ENCODE results near the gene SLC23A1. TPM values are rescaled to one million over a fixed set of nuclear protein-coding genes. Genes with fewer than 3 reads are reported as not detected.

Gene SLC23A1
- total and polyA plus RNA-seq, 2 of the 13 experiments (the other 11 are each of a cell fraction or from before 2014, with no cell fraction given), result 6.0 to 6.6 TPM

DNA sequence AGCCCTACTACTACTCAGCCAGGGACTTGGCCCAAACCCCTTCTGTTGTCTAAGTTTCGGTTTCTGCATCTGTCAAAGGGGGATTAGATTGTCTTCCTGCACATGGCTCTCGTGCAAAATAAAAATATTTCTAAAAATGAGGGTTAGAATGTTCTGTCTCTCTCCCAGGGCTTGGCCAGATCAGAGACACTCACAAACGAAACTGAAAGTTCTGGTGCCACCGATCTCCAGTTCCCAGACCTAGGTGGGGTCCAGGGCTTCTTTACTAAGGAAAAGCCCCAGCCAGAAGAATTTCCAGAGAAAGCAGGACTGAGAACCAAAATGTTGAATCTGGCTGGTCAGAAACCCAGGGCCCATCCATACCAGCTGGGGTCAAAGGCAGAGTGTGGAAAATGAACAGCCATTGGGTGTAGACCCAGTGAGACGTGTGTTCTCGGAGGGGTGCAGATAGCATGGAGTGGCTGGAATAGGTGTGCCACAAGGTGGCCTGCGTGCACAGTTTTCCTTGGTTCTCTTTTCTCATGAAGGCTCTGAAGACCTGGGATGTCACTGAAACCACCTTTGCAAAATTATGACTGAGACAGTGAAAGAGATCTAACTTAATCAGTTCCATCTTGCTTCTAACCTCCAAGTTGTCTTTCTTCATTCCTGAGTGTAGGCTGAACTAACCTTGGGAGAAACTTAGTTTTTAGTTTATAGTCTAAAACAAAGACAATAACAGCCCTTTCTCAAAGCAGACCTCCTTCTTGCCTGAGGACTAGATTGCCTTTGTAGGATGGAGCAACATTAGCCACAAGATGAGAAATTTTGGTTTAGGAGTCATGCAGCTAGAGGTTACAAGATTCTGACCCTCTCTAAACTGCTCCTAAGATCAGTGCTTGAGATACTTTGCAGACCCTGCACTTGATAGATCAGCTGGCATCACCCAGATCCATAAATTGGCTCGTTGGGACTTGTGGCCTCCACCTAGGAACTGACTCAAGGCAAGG is 2.3 kb upstream of the SLC23A1 start (continued):
- TF ChIP-seq, protein P1, sequence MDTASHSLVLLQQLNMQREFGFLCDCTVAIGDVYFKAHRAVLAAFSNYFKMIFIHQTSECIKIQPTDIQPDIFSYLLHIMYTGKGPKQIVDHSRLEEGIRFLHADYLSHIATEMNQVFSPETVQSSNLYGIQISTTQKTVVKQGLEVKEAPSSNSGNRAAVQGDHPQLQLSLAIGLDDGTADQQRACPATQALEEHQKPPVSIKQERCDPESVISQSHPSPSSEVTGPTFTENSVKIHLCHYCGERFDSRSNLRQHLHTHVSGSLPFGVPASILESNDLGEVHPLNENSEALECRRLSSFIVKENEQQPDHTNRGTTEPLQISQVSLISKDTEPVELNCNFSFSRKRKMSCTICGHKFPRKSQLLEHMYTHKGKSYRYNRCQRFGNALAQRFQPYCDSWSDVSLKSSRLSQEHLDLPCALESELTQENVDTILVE (CRISPR knock-in tag; IDR thresholded peaks at IDR 0.05), result no peak
- TF ChIP-seq ZNF33B (CRISPR knock-in tag; IDR thresholded peaks at IDR 0.05), result no peak
- no peak for TF ChIP-seq ZNF782 (CRISPR knock-in tag; IDR thresholded peaks at IDR 0.05; ENCODE audit: borderline replicate concordance)
- TF ChIP-seq ELK4 (CRISPR knock-in tag; IDR thresholded peaks at IDR 0.05; ENCODE audit: borderline replicate concordance), result no peak
- TF ChIP-seq JDP2 (CRISPR knock-in tag; IDR thresholded peaks at IDR 0.05; ENCODE audit: borderline replicate concordance), result no peak
- TF ChIP-seq FIP1L1 (IDR thresholded peaks at IDR 0.05; ENCODE audit: borderline replicate concordance, insufficient read depth, low read depth, low read length), result no peak
- TF ChIP-seq GABPA (IDR thresholded peaks at IDR 0.05; ENCODE audit: low read depth, low read length), result no peak
- no peak; the same call in 1 of the 2 replicates for TF ChIP-seq GABPA (CRISPR knock-in tag; IDR thresholded peaks at IDR 0.05; ENCODE audit: low read depth)
- TF ChIP-seq GFI1 (CRISPR knock-in tag; IDR thresholded peaks at IDR 0.05; ENCODE audit: borderline replicate concordance), result no peak
- TF ChIP-seq ZNF577 (CRISPR knock-in tag; IDR thresholded peaks at IDR 0.05; ENCODE audit: borderline replicate concordance, low read depth), result no peak
- 0 out of 2 replicates have a peak, but pooled peaks have one; percentile 31 for TF ChIP-seq ZSCAN5A (CRISPR knock-in tag; IDR thresholded peaks at IDR 0.05; ENCODE audit: borderline replicate concordance)
- peak; percentile 36; the same call in 1 of the 2 replicates for TF ChIP-seq ZMYM3 (CRISPR knock-in tag; IDR thresholded peaks at IDR 0.05)
- TF ChIP-seq BCL6 (CRISPR knock-in tag; IDR thresholded peaks at IDR 0.05), result 0 out of 2 replicates have a peak, but pooled peaks have one; percentile 25
- TF ChIP-seq ZNF589 (CRISPR knock-in tag; conservative IDR thresholded peaks at IDR 0.05), result no peak
- peak; percentile 25; the same call in 1 of the 2 replicates for TF ChIP-seq FOSL2 (CRISPR knock-in tag; IDR thresholded peaks at IDR 0.05)
- no peak for TF ChIP-seq ZNF33A (CRISPR knock-in tag; IDR thresholded peaks at IDR 0.05; ENCODE audit: borderline replicate concordance)
- TF ChIP-seq FOXJ3 (CRISPR knock-in tag; IDR thresholded peaks at IDR 0.05; ENCODE audit: borderline replicate concordance), result no peak
- no peak for TF ChIP-seq FOXM1 (CRISPR knock-in tag; IDR thresholded peaks at IDR 0.05)
- TF ChIP-seq CTCF (CRISPR knock-in tag; IDR thresholded peaks at IDR 0.05), result peak; percentile 93
- TF ChIP-seq, protein P2, sequence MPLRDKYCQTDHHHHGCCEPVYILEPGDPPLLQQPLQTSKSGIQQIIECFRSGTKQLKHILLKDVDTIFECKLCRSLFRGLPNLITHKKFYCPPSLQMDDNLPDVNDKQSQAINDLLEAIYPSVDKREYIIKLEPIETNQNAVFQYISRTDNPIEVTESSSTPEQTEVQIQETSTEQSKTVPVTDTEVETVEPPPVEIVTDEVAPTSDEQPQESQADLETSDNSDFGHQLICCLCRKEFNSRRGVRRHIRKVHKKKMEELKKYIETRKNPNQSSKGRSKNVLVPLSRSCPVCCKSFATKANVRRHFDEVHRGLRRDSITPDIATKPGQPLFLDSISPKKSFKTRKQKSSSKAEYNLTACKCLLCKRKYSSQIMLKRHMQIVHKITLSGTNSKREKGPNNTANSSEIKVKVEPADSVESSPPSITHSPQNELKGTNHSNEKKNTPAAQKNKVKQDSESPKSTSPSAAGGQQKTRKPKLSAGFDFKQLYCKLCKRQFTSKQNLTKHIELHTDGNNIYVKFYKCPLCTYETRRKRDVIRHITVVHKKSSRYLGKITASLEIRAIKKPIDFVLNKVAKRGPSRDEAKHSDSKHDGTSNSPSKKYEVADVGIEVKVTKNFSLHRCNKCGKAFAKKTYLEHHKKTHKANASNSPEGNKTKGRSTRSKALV (CRISPR knock-in tag; IDR thresholded peaks at IDR 0.05), result no peak; the same call in 1 of the 2 replicates
- no peak for TF ChIP-seq ZBTB20 (CRISPR knock-in tag; IDR thresholded peaks at IDR 0.05; ENCODE audit: borderline replicate concordance, low read depth)

Data from HepG2 (cell line).